ENCODE data around the gene PACS1.

DNA sequence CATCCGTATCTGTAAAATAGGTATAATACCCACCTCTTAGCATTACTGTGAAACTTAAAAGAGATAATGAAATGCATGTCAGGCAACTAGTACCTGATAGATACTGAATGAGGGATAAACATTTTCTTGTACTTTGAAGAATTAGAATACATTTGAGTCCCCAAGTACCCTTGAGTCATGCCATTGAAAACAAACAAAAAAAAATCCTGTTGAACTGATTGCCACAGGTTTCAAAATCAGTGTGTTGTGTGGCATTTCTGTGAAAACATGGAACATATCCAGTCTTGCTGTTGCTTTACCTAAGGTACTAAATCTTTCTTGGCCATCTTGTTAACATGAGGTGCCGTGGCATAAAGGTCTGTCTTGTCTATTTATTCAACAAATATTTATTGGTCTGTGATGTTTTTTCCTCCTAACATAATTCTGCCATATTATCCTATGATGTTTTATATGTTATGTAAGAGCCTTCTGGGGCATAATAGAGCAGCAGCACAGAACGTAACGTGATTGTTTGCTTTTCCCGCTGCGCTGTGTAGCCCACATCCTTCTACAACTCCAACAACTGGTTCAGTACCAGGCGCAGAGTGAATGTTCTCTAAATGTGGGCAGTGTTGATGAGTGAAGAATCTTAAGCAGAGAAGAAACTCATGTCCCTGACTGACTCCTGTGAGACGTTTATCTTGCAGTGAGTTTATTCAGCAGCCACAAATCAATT lies 119.1 kb downstream of the PACS1 start:
- no peak for TF ChIP-seq EZH2phosphoT487 (IDR thresholded peaks at IDR 0.05; ENCODE audit: borderline replicate concordance, low read depth)
- TF ChIP-seq TEAD4 (IDR thresholded peaks at IDR 0.05; ENCODE audit: borderline replicate concordance, insufficient read depth): no peak
- TF ChIP-seq, protein P1, sequence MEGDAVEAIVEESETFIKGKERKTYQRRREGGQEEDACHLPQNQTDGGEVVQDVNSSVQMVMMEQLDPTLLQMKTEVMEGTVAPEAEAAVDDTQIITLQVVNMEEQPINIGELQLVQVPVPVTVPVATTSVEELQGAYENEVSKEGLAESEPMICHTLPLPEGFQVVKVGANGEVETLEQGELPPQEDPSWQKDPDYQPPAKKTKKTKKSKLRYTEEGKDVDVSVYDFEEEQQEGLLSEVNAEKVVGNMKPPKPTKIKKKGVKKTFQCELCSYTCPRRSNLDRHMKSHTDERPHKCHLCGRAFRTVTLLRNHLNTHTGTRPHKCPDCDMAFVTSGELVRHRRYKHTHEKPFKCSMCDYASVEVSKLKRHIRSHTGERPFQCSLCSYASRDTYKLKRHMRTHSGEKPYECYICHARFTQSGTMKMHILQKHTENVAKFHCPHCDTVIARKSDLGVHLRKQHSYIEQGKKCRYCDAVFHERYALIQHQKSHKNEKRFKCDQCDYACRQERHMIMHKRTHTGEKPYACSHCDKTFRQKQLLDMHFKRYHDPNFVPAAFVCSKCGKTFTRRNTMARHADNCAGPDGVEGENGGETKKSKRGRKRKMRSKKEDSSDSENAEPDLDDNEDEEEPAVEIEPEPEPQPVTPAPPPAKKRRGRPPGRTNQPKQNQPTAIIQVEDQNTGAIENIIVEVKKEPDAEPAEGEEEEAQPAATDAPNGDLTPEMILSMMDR (IDR thresholded peaks at IDR 0.05): no peak

Data from SK-N-SH (cell line).